ENCODE results near the gene TCF4.

TCF4 gene

DNA sequence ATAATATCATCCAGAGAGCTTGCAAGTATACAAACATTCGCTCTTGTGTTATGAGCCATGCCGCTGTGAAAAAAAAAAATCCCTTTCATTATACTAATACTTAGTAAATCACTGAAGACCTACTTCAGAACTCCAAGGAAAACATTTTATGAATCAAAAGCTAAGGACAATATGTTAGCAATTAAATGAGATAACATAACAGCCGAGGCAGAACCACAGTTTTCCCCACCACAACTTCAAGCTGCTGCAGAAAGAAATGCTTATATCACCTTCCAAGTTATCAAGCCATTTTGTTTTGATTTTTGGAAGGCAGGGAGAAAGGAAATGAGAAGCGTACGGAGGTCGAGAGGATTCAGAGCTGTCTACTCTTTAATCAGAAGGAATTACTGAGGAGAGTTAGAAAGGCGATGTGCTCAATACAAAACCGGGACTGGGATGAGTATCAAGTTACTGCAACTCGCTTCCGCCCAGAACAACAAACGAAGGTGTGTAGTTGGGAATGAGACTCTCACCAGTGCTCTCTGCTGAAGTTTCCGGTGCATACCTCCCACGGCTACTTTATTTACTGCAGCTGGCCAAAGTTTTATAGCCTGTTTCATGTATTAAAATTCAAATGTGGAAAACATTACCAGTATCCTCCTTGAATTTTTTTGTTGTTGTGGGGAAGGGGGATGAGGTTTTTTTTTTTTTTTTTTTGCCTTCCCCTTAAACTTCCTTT lies 336.6 kb downstream of the TCF4 start (continued):
- no peak for TF ChIP-seq ZNF768 (tag by site-specific recombination; IDR thresholded peaks at IDR 0.05)
- no peak; the same call in 1 of the 2 replicates for TF ChIP-seq ZSCAN30 (tag by site-specific recombination; IDR thresholded peaks at IDR 0.05)
- no peak for TF ChIP-seq ZIC2 (tag by site-specific recombination; IDR thresholded peaks at IDR 0.05)
- TF ChIP-seq ZNF707 (tag by site-specific recombination; IDR thresholded peaks at IDR 0.05): no peak
- no peak for TF ChIP-seq ZNF629 (tag by site-specific recombination; IDR thresholded peaks at IDR 0.05)
- 0 out of 2 replicates have a peak, but pooled peaks have one; percentile 25 for TF ChIP-seq MZF1 (tag by site-specific recombination; IDR thresholded peaks at IDR 0.05; ENCODE audit: borderline replicate concordance)
- no peak for TF ChIP-seq ZNF155 (tag by site-specific recombination; IDR thresholded peaks at IDR 0.05)
- TF ChIP-seq ZNF175 (tag by site-specific recombination; IDR thresholded peaks at IDR 0.05): no peak
- TF ChIP-seq ZNF335 (tag by site-specific recombination; conservative IDR thresholded peaks at IDR 0.05): peak; percentile 63
- no peak for TF ChIP-seq ZNF121 (tag by site-specific recombination; IDR thresholded peaks at IDR 0.05)
- no peak for TF ChIP-seq ZNF202 (tag by site-specific recombination; IDR thresholded peaks at IDR 0.05; ENCODE audit: borderline replicate concordance)
- TF ChIP-seq, protein P1, sequence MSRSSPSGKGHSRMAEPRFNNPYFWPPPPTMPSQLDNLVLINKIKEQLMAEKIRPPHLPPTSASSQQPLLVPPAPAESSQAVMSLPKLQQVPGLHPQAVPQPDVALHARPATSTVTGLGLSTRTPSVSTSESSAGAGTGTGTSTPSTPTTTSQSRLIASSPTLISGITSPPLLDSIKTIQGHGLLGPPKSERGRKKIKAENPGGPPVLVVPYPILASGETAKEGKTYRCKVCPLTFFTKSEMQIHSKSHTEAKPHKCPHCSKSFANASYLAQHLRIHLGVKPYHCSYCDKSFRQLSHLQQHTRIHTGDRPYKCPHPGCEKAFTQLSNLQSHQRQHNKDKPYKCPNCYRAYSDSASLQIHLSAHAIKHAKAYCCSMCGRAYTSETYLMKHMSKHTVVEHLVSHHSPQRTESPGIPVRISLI (tag by site-specific recombination; IDR thresholded peaks at IDR 0.05): peak; percentile 44; the same call in 1 of the 2 replicates
- TF ChIP-seq, protein P2, sequence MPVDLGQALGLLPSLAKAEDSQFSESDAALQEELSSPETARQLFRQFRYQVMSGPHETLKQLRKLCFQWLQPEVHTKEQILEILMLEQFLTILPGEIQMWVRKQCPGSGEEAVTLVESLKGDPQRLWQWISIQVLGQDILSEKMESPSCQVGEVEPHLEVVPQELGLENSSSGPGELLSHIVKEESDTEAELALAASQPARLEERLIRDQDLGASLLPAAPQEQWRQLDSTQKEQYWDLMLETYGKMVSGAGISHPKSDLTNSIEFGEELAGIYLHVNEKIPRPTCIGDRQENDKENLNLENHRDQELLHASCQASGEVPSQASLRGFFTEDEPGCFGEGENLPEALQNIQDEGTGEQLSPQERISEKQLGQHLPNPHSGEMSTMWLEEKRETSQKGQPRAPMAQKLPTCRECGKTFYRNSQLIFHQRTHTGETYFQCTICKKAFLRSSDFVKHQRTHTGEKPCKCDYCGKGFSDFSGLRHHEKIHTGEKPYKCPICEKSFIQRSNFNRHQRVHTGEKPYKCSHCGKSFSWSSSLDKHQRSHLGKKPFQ (tag by site-specific recombination; IDR thresholded peaks at IDR 0.05): peak; percentile 80
- no peak for TF ChIP-seq ZNF777 (tag by site-specific recombination; IDR thresholded peaks at IDR 0.05; ENCODE audit: borderline replicate concordance)
- no peak for TF ChIP-seq SALL2 (tag by site-specific recombination; IDR thresholded peaks at IDR 0.05; ENCODE audit: borderline replicate concordance)
- TF ChIP-seq ZNF560 (tag by site-specific recombination; IDR thresholded peaks at IDR 0.05; ENCODE audit: borderline replicate concordance): no peak
- TF ChIP-seq, protein P3, sequence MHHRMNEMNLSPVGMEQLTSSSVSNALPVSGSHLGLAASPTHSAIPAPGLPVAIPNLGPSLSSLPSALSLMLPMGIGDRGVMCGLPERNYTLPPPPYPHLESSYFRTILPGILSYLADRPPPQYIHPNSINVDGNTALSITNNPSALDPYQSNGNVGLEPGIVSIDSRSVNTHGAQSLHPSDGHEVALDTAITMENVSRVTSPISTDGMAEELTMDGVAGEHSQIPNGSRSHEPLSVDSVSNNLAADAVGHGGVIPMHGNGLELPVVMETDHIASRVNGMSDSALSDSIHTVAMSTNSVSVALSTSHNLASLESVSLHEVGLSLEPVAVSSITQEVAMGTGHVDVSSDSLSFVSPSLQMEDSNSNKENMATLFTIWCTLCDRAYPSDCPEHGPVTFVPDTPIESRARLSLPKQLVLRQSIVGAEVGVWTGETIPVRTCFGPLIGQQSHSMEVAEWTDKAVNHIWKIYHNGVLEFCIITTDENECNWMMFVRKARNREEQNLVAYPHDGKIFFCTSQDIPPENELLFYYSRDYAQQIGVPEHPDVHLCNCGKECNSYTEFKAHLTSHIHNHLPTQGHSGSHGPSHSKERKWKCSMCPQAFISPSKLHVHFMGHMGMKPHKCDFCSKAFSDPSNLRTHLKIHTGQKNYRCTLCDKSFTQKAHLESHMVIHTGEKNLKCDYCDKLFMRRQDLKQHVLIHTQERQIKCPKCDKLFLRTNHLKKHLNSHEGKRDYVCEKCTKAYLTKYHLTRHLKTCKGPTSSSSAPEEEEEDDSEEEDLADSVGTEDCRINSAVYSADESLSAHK (tag by site-specific recombination; IDR thresholded peaks at IDR 0.05): peak; percentile 8; the same call in 1 of the 2 replicates
- no peak for TF ChIP-seq ZNF558 (tag by site-specific recombination; IDR thresholded peaks at IDR 0.05)
- TF ChIP-seq KLF1 (tag by site-specific recombination; IDR thresholded peaks at IDR 0.05): peak; percentile 33; the same call in 1 of the 2 replicates
- TF ChIP-seq, protein P4, sequence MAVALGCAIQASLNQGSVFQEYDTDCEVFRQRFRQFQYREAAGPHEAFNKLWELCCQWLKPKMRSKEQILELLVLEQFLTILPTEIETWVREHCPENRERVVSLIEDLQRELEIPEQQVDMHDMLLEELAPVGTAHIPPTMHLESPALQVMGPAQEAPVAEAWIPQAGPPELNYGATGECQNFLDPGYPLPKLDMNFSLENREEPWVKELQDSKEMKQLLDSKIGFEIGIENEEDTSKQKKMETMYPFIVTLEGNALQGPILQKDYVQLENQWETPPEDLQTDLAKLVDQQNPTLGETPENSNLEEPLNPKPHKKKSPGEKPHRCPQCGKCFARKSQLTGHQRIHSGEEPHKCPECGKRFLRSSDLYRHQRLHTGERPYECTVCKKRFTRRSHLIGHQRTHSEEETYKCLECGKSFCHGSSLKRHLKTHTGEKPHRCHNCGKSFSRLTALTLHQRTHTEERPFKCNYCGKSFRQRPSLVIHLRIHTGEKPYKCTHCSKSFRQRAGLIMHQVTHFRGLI (tag by site-specific recombination; IDR thresholded peaks at IDR 0.05): no peak
- TF ChIP-seq ZNF530 (tag by site-specific recombination; IDR thresholded peaks at IDR 0.05; ENCODE audit: low read depth): no peak
- TF ChIP-seq ZNF600 (tag by site-specific recombination; IDR thresholded peaks at IDR 0.05): peak; percentile 40; the same call in 1 of the 2 replicates
- no peak for TF ChIP-seq ZNF184 (tag by site-specific recombination; IDR thresholded peaks at IDR 0.05)
- TF ChIP-seq ZNF626 (tag by site-specific recombination; IDR thresholded peaks at IDR 0.05): no peak
- no peak for TF ChIP-seq SCRT1 (tag by site-specific recombination; IDR thresholded peaks at IDR 0.05; ENCODE audit: borderline replicate concordance)
- TF ChIP-seq ZNF843 (tag by site-specific recombination; IDR thresholded peaks at IDR 0.05): 0 out of 2 replicates have a peak, but pooled peaks have one; percentile 10
- no peak for TF ChIP-seq KLF9 (tag by site-specific recombination; IDR thresholded peaks at IDR 0.05; ENCODE audit: low read depth)
- 0 out of 2 replicates have a peak, but pooled peaks have one; percentile 19 for TF ChIP-seq OSR2 (tag by site-specific recombination; IDR thresholded peaks at IDR 0.05)
- no peak for TF ChIP-seq ZNF214 (tag by site-specific recombination; IDR thresholded peaks at IDR 0.05; ENCODE audit: borderline replicate concordance)
- TF ChIP-seq ZNF302 (tag by site-specific recombination; IDR thresholded peaks at IDR 0.05; ENCODE audit: low read depth): no peak
